NOMO-1 (cell line): ENCODE measurements around the gene AGPAT3.
A peak's percentile ranks its signal among the peaks of the same experiment; 100 is the strongest.

Source experiments
- DNase-seq, 2 experiments: peaks; one replicate each; lab custom pipeline; 2025; ENCODE audit not compliant: unreplicated experiment in 2 of 2; lab: John Stamatoyannopoulos, UW

AGPAT3 gene

DNA sequence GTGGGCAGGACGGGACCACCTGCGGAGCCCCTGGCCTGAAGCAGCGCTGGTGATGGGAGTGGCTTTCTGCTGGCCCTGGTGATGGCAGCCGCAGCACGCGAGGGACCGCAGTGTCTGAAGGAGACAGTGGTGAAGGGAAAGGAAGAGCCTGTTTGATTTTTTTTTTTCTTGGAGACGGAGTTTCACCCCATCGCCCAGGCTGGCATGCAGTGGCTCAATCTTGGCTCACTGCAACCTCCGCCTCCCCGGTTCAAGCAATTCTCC, 106.9 kb downstream of the AGPAT3 start:
- DNase-seq = no peak

DNA sequence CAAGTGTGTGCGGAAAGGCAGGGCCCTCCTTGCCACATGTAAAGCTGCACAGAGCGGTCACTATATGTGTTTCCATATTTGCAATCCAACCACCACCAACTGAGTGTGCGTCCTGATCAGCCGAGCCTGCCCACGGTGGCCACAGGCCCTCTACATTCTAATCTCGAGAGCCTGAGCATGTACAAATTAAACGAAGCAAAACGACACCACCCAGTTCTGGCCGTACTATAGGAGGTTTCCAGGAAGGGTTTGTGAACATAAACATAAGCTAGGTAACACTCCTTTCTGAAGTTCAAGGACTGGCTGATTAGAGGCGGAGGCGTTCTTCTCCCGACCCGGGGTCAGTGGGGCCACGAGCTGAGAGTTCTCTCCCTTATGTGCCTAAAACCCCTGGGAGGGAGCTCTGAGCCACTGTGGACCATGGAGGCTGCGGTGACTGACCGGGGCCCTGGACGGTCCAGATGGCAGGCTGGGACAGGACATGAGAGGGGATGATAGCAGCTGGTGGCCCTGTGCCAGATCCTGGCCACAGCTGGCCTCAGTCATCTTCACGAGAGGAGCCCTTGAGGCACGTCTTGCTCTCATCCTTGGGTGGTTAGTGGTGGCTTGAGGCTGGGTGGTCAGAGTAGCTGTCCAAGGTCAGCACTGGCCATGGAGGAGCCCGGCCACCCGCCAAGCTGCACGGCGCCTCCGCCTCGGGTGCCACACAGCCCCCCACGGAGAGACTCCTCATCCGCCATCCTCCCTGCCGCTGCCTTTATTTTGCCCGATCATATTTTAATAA, 108.0 kb downstream of the AGPAT3 start:
- DNase-seq = no peak

DNA sequence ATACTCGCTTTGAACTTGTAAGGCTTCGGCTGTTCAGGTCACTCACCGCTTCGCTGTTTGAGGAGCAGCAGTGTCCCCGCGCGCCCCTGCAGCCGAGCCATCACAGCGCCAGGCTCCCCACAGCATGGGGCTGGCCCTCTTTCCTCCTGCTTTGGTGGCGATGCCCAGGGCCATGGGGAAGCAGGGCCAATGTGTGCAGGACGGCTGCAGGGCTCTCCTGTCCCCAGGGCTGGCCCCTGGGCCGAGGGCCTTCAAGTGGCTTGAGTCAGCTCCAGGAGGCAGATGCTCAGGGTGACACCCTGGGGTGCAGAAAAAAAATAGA, 108.6 kb downstream of the AGPAT3 start:
- no peak for DNase-seq

DNA sequence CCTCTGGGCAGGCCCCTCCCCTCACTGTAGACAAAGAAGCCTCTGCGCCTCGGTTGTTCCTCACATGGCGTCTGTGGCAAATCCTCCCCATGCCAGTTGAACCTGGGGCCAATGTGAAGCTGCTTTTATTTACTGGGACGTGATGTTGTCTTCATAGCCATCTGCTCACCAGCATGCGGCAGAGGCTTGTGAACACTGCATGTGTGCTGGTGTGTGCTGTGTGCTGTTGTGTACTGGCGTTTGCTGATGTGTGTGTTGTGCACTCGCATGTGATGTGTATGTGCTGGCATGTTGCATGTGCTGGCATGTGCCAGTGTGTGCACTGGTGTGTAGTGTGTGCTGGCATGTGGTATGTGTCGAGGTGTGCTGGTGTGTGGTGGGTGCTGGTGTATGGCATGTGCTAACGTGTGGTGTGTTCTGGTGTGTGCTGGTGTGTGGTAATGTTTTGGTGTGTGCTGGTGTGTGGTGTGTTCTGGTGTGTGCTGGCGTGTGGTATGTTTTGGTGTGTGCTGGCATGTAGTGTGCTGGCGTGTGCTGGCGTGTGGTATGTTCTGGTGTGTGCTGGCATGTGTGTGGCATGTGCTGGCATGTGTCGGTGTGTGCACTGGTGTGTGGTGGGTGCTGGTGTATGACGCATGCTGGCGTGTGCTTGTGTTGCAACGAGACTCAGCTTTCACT, 109.9 kb downstream of the AGPAT3 start:
- no peak for DNase-seq

DNA sequence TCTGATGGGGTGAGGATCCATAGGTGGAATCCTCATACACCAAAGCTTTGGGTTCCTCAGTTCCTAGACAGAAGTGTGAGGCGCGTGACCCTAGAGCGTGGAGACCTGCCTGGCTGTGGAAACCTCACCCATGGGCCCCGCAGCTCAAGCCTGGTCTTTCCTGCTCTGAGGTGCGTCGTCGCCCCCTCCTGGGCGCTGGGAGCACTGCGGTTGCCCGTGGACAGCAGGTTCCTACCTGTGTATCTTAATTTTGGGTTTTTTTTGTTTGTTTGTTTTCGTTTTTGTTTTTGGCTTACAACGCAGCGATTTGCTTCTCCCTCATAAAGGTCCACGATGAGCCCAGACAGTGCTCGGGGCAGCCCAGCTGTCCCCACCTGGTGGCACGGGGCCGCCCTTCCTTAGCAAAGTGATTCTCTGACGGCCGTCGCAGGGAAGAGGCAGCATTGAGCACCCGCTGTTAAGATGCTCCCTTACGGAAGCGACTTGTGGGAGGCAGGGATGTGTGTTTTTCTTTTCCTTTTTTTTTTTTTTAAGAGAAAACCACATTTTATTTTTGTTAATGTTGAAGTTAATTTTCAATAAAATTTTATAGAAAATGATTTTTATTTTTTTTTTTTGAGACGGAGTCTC, 110.6 kb downstream of the AGPAT3 start:
- DNase-seq = peak; percentile 25 to 39

DNA sequence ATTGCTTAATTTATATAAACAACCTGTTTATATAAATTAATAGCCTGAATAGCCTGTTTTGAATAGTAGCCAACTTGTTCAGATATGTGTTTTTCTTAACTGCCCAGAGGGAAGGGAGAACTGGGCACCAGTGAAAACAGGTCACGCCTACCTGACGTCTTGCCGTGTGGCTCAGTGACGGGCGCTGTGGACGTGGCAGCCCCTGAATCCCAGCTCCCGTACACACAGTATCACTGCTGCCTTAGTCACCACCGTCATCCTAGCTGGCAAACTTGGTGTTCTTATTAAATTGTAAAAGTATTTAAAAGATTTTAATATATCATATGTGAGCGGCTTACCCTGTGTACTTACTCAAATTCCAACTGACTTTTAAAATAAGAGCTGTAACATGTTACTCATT, 111.6 kb downstream of the AGPAT3 start:
- DNase-seq = no peak

DNA sequence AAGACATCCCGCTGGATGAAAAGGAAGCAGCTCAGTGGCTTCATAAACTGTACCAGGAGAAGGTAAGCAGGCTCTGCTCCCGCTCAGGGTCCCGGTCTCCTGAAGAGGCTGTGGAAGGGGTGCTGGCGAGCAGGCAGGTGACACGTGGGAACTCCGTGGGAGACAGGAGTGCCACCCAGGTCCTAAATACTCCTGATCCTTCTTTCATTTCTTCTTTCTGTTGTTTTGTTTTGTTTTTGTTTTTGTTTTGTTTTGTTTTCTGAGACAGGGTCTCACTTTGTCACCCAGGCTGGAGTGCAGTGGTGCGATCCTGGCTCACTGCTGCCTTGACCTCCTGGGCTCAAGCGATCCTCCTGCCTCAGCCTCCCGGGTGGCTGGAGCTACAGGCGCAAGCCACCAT, 113.0 kb downstream of the AGPAT3 start:
- no peak for DNase-seq

DNA sequence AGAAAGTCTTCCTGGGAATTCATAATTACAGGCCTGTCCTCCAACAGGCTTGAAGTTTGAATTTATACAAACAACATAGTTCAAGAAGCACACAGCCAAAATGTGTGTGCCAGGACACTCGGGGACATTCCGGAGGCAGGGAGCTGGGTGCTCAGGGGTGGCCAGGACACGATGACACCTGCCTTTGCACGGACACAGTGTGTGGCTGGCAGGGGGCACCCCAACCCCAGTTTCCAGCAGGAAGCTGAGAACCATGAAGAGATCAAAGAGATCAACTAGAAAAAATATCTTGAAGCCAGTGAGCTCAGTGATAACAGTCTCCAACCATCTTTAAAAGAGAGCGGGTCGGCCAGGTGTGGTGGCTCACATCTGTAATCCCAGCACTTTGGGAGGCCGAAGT, 114.6 kb downstream of the AGPAT3 start:
- DNase-seq = no peak

DNA sequence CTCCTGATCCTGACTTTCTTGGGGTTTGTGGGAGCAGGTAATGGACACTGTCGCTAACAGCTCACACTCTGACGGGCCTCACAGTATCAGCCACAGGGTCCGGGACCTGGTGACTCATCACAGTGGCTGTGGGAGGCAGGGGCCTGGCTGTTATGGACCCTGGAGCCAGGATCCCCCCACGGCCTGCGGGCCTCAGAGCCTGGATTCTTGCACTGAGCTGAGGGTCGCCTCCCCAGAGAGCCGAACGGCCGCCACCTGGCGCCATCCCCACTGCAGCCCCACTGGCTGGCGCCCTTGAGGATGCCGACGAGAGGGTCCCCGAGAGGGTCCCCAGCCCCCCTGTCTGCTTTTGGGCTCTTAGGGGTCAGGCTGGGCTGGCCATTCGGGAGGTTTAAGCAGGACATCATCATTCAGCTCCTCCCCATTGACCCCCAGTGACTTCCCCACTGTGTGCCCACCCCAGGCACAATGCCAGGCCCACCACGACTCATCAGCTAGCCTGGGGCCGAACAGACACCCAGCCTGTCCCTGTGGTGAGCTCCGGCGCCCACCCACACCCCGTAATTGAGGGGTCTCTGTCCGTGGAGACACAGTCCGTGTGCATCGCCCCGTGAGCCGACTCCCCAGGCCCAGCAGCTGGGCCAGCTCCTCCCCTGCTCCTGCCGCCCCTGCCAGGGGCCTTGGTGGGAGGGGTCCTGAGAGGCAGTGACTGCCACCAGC, 116.3 kb downstream of the AGPAT3 start:
- no peak for DNase-seq

DNA sequence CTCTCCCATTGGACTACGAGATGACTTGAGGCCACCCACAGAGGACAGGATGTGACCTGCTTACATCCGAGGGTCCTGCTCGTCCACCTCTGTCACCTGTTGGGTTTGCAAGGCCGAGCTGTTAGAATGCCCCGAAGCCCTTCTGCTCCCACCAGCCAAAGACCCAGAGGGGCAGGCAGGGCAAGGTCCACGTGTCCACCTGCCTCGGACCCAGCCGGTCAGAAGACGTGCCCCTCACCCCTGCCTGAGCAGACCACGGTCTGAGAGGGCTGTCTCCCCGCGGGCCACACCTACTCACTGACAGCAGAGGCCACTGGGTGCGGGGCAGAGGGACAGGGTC, 116.8 kb downstream of the AGPAT3 start:
- DNase-seq = no peak

DNA sequence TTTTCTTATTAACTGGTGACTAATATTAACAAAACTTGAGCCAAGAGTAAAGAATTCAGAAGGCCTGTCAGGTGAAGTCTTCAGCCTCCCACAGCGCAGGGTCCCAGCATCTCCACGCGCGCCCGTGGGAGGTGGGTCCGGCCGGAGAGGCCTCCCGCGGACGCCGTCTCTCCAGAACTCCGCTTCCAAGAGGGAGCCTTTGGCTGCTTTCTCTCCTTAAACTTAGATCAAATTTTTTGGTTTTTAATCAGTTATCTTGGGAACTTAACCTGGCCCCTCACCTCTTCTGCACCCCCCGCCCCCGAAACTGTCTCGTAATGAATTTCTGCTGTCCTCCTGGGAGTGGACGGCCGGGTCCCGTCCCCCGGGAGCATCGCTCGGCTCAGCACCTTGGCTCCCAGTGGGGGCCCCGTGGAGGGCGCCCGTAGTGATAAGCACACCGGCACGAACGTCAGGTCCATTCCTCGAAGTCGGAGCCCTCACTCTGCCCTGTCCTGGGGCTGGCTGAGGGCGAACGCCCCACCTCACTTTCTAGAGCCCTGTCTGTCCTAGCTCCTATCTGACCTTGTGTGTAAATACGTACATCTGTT, 117.6 kb downstream of the AGPAT3 start:
- no peak for DNase-seq

DNA sequence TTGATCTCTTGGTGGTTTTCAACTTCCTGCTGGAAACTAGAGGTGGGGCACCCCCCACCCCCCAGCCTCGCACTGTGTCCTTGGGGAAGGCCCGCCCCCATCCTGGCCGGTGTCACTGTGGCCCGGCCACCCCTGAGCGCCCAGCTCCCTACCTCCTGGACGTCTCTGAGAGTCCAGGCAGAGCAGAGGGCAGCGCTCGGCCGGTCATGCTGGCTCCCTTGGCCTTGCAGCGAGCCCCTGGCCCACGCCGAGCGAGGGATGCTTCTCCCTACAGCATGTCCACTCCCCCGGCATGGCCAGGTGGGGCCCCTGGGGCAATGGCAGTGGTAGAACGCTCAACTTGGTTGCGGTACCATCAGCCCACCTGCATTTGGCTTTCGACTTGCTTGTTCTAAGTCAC, 118.4 kb downstream of the AGPAT3 start:
- DNase-seq = no peak

DNA sequence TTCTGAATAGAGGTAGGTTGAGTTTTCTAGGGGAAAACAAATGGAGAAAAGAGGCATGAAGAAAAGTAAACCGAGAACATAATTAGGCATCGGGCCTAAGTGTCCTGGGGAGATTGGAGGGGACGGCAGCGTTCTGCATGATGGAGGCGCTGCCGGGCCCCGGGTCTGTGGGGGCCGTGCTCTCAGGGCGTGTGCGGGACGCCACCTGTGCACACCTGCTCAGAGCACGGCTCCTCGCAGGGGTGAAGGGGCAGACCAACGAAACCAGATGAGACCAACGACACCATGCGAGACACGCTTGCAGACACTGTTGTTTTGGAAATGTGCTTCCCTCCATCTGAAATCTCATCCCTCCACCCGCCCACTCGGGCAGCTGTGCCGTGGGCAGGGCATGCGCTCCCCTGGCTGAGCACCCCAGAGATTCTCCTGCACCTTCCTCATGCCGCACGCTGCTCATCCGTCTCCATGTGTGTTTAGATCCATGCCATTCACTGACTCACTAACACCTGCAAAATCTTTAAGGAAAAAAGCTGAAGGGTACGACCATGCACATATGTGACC, 118.9 kb downstream of the AGPAT3 start:
- no peak for DNase-seq

DNA sequence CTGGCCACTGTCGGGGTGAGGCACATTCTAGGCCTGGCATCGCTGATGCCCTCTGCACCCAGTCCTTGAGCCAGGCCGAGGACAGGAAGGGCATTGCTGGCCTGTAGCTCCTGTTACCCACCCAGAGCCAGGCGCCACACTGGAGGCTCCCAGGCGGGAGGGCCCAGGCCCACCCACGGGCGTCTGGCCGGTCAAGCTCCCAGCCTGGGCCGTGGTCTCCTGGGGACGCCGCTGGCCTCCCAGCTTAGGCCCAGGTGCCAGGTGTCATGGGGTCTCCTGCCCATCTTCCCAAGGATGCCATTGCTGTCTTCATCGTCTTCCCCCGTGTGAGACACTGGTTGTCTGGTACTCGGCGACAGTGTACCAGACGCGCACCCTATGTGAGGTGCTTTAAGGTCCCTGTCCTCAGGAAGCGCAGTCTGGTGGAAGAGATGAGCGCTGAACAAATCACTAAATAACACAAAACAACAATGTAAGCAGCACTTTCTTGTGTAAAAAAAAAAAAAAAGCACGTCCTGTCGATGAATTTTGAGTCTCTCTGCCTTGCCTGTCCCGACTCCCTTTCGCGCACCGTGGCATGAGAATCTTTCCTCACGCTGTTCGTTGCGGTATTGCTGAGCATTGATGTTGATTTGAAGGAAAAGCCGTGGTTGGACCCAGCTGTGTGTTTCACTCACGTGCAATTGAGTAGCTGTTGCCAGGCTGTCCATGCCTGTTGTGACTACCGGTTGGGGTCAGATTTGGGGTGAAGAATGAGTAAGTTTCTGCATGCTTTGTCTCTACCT, 120.1 kb downstream of the AGPAT3 start:
- DNase-seq = no peak

DNA sequence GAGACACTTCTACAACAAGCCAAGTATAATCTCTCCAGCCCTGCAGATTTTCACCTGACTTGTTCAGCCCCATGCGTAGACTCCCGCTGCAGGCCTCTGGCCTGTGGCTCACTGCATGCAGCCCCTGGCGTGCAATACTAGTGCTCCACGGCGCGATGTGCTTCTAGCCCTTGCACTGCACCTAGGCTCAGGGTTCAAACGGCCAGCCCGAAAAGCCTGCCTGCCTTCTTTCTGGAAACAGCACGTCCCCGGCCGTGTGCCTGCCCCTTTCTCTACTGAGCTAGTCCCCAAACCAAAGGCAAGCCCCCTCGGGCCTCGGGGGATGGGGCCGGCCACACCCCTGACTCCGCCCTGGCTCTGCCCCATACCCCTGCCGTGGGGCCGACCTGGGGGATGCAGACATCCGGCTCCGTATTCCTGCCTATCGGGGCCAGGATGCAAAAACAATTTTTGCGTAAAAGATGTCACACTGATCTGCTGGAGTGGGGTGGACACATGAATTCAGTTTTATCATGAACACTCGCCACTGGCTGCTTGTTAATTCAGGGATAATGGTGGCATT, 120.7 kb downstream of the AGPAT3 start:
- DNase-seq = no peak

DNA sequence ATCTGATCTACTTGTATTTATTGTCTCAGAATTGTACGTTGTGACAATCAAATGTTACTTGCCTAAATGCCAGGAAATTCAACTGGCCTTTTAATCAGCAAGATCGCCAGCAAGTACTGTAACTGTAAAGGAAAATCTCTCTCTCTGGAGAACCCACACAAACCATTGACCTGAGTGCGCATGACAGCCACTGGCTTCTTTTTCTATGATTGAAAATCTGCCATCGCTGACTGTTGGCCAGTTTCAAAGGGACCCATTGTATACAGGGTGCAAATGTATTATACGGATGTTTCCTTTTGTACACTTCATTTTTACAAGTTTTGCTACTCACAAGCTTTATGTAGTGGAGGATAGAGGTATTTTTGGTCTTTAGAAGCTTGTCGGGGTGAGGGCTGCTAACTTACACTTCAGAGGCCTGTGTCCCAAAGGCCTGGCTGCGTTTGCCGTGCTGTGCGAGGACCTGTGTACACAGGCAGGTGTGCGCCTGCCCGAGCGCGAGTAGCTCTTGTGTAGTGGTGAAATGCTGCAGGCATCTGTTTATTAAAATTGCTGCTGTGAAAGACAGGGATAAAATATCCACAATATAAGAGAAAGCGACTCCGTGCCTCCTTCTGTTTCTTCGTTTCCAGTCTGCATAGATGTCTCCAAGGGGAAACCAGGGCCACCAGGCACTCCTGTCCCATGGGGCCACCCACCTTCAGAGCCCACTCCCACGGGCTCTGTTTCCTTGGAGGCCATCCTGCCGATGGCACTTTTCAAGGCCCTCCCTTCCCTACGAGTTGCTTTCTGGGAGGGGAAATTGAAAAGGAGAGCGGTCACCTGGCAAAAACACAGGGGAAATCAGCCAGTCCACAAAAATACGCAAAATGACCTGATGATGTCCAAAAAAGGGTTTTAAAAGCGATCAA, 121.8 kb downstream of the AGPAT3 start:
- no peak for DNase-seq

DNA sequence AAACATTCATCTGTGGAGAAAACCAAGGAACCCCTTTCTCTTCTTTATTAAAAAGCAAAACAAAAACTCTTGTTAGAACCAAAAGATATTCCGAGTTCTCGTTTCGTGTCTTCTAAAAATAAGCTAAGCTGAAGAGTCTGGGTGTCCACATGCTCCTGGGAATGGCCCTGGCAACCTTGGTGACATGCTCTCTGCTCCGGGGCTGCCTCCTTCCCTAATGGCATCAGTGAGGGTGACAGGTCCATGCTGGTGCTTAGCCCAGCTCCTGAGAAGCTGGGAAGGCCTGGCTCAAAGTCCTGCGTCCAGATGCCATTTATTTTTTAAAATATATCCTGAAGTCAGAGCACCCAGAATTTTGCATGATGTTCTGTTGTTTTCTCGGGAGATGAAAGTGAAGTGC, 122.5 kb downstream of the AGPAT3 start:
- DNase-seq = no peak

DNA sequence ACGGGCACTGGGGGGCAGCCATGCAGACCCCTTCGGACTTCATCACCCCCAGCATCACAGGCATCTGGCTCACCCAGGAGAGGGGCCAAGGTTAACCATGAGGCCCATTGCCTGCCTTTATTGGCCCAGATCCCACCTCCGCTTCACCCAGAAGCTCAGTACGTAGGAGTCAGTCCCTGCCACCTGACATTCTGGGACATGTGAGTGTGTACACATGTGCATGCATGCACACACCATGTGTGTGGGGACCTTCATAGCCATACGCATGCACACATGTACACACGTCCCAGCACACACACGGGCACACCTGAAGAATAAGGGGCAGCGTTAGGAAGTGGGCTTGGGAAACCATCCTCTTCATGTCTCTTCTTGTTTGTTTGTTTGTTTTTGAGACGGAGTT, 123.0 kb downstream of the AGPAT3 start:
- DNase-seq = no peak
